Urothelium cell line (cell line): ENCODE measurements around the gene NOTCH3.

Source experiments
- DNase-seq: peaks from one replicate; pipeline ENCODE4 v3.0.0; 2011; ENCODE audit warnings: low spot score, mixed read lengths
- FAIRE-seq: peaks from 2 replicates; lab custom pipeline; 2011; peaks lifted over from hg19 to GRCh38; lab: Jason Lieb, UNC

The NOTCH3 gene

DNA sequence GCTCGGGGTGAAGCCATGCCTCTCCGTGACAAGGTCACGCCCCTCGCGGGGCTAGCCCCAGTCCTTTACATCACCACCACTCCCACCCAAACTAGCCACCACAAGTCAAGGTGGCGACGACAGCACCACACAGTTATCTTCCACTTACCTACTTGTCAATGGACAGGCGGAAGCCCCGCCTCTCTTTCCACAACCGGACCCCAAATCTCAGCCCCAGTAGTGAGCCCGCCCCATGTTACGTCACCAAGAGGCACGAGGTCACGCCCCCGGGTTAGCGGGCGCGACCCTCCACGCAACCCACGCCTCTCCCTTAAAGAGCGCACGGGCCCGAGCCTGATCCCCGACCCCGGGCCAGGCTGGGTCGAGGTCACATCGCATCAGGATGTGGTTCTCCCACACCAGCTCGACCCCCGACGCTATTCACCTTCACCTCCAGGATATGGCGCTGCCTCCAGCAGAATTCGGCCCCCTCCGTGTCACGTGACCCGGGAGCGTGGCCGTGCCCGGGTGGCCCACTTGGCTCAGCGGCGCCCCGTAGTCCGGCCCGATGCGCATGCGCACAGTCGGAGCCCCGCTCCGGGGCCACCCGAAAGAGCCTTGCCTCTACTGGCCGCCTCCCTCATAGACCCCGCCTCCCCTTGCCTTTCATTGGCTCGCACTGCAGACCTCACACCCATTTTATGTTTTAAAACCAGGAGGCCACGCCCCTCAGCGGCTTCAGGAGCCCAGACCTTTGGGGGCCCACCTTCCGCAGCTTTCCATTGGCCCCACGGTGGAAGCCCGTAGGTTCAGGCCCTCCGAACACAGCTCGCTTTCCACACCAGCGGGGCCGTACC lies 75.3 kb downstream of the NOTCH3 start:
- peak; percentile 37 for FAIRE-seq
- peak; percentile 97 for DNase-seq

DNA sequence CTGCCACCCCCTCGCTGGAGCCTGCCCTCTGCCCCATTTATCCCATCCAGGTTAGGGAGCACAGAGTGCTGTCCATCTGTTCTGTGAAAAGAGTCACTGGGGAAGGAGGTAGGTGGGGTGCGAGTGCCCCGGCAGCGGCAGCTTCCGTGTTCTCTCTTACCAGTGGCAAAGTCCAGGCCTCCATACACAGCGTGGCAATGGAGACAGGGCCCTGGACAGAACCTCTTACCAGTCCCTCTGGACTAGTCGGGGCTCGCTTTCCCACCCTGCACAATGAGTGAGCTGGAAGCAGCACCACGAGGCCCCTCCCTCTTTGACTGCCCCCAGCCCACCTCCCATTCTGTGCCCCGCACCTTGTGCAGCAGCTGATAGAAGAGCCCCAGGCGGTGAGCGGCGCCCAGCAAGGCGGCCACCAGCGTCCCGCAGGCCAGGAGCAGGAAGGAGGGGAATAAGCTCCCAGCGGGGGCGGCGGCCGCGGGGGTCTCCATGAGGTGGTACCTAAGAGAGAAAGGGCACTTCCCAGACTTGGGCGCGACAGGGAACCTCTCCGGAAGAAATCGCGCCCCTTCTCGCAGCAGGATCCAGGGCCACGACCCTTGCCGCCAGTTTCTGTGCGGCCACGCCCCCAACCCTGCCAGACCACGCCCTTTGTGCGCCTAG lies 76.1 kb downstream of the NOTCH3 start:
- no peak for FAIRE-seq
- DNase-seq, result no peak

DNA sequence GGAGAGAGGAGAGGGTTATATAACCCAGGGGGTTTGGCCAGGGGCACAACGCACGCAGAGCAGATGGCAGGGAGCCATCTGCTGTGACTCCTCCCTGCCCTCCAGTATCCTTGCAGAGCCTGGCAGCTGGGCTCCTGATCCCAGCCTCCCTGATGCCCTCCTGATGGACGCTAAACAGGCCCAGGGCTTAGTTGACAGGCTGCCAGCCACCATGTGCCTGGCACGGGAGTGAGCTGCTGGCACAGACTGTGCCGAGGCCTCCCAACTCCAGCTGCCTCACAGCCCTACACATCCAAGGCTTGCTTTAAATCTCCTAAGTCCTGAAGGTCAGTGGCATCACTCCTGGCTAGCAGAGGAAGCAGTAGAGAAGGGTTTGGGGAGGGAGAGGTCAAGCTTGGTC lies 76.9 kb downstream of the NOTCH3 start:
- DNase-seq (no peak), FAIRE-seq (no peak)

DNA sequence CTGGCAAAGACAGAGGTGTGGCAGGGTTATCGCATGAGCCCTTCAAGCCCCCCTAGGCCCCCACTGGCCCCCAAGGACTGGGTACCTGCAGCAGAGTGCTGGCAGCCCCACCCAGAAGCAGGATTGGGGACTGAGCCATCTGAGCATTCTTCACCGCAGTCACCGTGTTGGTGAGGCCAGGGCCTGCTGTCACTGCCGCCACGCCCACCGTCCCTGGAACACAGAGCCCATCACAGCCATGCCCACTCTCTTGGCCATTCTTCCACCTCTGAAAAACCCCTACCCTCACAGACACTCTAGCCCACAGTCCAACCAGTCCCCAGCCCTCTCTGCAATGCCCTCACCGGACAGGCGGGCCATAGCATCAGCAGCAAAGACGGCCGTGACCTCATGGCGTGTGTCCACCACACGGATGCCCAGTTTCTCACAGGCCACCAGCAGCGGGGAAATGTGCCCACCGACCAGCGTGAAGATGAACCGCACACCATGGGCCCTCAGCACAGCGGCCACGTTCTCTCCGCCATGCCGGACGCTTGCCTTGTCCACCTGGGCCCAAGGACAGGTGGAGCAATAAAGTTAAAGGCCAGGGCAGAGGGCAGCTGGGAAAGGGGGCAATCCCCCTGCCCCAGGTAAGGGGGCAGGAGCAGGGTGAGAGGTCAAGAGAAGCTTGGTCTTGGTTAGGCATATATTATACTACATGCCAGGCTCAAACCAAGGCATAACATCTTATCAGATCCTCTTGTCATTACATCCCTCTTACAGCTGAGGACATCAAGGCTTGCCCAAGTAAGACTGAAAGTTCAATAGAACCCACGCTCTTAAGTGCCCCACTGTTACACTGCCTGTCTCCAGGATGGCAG lies 77.5 kb downstream of the NOTCH3 start:
- DNase-seq (no peak), FAIRE-seq (no peak)

DNA sequence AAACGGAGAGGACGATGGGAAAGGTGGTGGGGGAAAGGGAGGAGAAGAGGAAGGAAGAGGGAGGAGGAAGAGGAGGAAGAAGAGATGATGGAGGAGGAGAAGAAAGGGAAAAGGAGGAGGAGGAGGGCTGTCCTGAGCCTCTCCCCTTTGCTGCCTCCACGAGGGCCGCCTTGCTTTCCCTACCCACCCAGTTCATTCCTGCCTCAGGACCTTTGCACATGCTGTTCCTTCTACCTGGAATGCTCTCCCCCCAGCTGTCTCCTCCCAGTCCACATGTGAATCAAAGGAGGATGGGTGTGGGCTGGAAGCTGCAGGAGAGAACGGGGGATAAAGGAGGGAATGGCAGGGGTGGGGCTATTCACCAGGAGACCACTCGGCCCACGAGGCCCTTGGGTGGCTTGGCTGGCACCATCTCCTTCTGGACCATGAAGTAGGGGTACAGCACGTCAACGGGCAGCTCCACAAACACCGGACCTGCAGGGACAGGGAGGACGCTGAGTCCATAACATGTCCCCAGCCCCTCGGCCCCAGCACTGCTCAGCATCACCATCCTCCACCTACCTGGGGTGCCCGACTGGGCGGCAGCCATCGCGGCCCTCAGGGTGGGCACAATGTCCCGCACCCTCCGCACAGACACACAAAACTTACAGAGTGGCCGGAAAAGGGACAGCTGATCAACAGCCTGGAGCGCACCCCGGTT lies 78.3 kb downstream of the NOTCH3 start:
- DNase-seq (no peak), FAIRE-seq (no peak)

DNA sequence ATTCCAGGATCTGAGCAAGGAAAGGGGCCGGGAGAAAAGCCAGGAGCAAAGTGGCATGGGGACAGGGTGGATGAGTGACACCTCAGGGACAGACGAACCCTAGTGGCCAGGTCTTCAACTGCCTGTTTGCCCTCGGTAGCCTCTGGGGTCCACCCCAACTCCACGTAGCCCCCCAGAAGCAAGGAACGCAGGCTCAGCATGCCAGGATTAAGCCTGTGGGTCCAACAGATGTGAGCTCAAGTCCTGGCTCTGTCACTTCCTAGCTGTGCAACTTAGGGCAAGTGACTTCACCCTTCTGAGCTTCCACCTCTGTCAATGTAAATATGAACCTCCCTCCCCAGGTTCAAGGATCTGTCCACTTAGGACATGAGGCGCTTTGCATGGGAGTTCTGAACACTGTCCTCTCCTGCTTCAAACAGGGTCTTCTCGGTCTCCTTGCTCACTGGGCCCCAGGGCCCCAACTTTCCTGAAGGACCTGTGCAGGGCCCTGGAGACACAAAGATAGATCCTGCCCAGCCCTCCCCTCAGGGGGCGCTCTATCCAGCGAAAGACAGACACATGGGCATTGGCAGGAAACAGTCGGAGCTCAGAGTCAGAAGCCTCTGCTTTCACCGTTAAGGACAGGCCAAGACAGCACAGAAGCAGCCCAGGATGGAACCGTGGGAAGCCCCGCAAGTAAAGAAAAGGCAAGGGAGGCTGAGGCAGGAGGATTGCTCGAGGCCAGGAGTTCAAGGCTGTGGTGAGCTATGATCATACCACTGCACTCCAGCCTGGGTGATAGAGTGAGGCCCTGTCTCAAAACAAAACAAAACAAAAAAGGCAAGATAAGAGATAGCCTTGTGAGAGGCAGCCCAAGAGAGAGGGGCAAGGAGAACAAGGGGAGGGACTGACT lies 80.4 kb downstream of the NOTCH3 start:
- DNase-seq (no peak), FAIRE-seq (no peak)

DNA sequence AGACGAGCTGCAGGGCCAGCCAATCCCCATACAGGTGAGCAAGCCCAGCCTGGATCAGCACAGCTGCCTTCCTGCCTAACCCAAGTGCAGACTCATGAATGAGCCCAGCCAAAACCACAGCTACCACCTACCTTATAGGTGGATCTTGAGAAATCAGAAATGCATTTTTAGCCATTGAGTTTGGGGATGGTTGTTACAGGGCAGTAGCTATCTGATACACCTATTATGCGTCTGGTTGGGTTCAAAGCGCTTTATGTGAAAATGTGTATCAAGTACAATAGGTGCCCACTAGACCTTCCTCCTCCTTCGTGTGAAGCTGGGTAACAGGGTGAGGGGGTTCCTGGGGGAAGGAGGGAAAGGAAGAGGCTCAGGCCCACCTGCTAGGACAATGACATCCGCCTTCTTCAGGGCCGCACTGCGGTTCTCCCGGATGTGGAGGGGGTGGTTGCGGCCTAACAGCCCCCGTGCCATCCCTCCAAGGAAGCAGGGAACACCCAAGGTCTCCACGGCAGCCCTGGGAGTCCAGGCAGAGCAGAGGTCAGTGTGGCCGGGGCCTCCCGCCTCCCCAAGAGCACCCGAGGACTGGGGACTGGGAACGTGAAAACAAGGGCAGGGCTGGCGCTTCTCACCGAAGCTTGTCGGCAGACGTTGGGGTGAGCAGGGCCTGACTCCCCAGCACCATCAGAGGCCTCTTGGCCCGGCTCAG lies 81.9 kb downstream of the NOTCH3 start:
- no peak for FAIRE-seq

DNA sequence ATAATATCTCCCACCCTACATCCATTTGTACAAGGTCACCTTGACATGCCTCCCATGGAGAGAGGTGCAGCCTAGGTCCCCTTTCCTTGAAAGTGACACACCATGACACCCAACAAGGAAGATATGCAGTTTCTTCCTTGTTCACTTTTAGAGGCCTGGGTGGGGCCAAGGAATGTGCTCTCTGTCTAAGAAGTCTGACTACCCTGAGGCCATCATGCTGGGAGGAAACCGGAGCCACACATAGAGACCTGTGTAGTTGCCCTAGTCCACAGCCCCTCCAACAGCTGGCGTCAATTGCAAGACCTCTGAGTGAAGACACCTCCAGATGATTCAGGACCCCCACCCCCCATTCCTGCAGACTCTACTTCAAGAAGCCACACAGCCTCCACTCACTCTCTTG lies 82.5 kb downstream of the NOTCH3 start:
- FAIRE-seq (no peak), DNase-seq (no peak)

More for the DNA sequence above, 81.9 kb downstream of the NOTCH3 start:
- no peak for DNase-seq

DNA sequence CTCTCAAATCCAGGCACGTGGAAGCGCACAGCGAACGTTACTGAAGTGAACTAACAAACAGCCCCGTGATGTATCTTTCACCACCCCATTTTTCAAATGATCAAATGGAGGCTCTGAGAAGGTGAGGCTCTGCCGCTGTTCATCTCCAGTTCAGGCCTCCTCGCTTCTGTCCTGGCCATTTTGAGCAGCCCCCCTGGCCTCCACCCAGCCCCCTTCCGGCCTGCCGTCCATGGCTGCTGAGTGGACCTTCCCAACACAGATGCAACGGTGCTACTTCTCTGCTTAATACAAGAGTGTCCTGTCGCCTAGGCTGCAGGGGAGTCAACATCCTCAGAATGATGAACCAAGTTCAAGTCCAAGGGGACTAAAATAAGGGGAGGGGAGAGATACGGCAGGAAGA lies 83.9 kb downstream of the NOTCH3 start:
- FAIRE-seq (no peak), DNase-seq (no peak)

DNA sequence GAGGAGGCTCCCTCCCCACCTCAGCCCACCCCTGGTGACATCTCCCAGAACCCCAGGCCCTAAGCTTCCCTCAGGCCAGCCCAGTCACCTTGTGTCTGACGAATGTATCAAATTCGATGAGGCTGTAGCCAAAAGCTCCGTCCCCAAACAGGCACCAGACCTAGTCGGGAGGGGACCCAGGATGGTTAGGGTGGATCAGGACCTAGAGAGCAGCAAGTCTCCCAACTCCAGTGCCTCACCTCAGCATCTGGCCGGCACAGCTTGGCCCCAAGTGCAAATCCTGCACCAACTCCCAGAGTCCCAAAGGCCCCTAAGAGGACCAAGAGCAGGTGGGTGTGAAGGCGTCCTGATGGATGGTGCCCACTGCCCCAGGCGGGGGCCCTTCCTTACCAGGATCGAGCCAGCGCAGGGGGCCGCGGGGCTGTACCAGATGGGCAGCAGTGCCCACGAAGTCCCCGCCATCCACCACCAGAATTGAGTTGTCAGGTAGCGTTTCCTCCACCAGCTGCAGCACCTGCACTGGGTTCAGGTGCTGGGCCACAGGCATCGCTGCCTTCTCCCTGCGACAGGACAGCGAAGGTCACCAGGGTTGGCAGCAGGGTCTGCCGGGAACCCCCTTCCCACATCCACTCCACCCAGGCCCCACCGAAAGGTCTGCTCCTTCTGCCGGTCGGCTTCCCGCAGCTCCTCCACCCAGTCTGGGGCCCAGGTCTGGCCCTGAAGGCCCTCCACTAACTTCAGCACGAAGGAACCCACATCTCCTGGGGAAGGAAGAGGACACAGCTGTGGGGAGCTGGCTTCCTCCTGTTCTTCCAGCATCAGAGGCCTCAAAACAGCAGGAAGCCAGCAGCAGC lies 84.8 kb downstream of the NOTCH3 start:
- no peak for DNase-seq
- no peak for FAIRE-seq

DNA sequence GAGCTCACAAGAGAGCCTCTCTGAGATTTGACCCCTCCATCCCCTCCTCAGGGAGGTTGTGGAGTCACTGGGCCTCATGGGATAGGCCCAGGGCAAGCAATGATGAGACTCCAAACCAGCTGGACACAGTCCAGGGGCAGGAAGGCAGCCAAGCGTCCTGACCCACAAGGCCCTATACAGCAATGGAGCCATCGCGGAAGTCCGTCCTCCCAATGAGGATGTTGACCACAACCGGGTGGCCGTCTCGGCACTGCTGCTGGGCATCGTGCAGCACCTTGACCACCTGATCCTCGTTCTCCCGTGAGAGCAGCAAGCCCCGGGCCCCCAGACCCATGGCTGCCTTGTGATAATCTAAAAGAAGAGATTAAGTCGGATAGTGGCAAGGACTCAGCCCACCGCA lies 85.7 kb downstream of the NOTCH3 start:
- FAIRE-seq (no peak), DNase-seq (no peak)

DNA sequence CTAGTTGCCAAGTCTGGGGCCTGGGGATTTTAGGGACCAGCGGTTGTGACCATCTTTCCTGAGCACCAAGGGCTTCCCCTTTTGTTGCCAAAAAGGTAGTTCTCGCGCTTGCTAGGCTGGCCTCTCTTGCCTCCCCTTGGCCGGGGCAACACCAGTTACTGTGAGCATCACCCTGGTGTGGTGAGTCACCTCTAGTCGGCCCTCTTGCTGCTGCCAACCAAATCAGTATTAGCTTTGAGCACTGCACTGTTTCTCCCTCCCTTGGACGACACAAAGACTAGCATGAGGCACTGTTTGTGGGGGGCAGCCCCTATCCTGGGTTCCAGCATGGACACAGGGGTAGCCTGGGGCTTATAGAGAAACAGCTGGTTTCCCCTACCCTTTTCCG lies 86.6 kb downstream of the NOTCH3 start:
- FAIRE-seq (no peak), DNase-seq (no peak)

DNA sequence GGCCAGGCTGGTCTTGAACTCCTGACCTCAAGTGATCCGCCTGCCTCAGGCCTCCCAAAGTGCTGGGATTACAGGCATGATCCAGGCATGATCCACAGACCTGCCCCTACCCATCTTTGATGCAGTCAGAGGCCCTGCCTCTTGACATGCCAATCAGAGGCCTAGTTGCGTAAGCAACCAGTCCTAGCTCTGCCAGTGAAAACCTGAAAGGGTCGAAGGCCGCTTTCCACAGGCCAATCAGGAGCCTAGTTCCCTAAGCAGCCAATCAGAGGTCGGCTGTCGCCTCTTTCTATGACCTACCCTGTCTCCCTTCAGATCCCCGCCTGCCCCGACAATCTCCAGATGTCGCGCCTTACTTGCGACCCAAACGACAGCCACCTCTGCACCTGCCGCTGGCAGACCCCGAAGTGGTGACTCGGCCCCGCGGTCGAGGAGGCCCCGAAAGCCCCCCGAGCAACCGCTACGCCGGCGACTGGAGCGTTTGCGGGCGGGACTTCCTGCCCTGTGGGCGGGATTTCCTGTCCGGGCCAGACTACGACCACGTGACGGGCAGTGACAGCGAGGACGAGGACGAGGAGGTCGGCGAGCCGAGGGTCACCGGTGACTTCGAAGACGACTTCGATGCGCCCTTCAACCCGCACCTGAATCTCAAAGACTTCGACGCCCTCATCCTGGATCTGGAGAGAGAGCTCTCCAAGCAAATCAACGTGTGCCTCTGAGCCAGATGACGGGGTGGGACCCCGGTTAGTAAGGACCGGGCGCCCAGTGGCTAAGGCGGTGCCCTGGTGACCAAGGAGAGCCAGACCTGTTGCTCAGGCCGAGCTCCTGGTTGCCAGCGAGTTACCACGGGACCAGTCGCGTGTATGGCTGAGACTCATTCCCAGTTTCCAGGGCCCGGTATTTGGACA lies 87.3 kb downstream of the NOTCH3 start:
- DNase-seq (no peak), FAIRE-seq (no peak)

DNA sequence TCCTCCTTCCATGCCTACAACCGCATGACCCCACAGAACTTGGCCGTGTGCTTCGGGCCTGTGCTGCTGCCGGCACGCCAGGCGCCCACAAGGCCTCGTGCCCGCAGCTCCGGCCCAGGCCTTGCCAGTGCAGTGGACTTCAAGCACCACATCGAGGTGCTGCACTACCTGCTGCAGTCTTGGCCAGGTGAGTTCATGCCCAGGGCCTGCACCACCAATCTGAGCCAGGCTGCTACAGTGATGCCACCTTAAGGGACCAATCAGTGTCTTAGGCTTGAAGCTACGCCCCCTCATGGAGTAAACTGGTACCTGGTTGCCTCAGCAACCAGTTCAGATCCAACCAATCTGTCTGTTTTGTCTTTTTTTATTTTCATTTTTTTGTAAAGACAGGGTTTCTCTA lies 88.4 kb downstream of the NOTCH3 start:
- no peak for FAIRE-seq
- no peak for DNase-seq

DNA sequence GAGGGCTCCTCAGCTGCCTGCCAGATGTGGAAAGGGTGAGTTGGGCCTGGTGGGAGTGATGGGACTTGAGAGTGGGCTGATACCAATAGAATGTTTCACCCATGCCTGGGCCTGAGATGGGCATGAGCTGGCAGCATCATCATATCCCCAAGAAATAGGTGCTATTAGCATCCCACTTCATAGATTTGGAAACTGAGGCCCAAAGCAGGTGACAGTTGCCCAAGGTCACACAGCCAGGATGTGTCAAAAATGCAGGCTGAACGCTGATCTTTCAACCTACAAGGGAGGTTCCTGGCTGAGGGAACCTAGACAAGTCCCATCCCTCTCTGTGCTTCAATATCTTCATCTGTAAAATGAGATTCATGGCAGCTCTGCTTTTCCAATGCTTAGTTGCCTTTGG lies 89.0 kb downstream of the NOTCH3 start:
- FAIRE-seq, result no peak
- no peak for DNase-seq

DNA sequence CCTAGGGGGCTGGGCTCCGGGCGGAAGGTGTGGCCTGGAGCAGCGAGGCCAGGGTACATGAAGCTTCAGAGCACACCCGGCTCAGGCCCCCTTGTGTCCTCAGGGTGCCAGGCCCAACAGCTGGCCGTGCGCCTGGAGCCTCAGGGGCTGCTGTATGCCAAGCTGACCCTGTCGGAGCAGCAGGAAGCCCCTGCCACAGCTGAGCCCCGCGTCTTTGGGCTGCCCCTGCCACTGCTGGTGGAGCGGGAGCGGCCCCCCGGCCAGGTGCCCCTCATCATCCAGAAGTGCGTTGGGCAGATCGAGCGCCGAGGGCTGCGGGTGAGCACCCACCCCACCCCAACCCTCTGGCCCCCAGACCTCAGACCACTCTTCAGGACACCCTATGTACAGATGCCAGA lies 90.4 kb downstream of the NOTCH3 start:
- FAIRE-seq (no peak), DNase-seq (no peak)

DNA sequence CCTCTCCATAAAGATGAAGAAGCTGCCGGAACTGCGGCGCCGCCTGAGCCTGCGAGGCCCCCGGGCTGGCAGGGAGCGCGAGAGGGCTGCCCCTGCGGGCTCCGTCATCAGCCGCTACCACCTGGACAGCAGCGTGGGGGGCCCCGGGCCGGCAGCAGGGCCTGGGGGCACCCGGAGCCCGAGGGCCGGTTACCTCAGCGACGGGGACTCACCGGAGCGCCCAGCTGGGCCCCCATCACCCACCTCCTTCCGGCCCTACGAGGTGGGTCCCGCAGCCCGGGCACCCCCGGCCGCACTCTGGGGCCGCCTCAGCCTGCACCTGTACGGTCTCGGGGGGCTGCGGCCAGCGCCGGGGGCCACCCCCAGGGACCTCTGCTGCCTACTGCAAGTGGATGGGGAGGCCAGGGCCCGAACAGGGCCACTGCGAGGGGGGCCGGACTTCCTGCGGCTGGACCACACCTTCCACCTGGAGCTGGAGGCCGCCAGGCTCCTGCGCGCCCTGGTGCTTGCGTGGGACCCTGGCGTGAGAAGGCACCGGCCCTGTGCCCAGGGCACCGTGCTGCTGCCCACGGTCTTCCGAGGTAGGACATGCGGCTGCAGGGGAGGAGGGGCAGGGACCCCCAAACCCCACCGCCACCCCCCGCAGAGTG lies 90.9 kb downstream of the NOTCH3 start:
- no peak for DNase-seq
- no peak for FAIRE-seq
